ENCODE data around the gene RPL3.

- TF ChIP-seq RAD21 (conservative IDR thresholded peaks at IDR 0.05): no peak
- TF ChIP-seq, protein P1, sequence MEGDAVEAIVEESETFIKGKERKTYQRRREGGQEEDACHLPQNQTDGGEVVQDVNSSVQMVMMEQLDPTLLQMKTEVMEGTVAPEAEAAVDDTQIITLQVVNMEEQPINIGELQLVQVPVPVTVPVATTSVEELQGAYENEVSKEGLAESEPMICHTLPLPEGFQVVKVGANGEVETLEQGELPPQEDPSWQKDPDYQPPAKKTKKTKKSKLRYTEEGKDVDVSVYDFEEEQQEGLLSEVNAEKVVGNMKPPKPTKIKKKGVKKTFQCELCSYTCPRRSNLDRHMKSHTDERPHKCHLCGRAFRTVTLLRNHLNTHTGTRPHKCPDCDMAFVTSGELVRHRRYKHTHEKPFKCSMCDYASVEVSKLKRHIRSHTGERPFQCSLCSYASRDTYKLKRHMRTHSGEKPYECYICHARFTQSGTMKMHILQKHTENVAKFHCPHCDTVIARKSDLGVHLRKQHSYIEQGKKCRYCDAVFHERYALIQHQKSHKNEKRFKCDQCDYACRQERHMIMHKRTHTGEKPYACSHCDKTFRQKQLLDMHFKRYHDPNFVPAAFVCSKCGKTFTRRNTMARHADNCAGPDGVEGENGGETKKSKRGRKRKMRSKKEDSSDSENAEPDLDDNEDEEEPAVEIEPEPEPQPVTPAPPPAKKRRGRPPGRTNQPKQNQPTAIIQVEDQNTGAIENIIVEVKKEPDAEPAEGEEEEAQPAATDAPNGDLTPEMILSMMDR (IDR thresholded peaks at IDR 0.05; ENCODE audit: poor library complexity, severe bottlenecking): no peak
These were observed 49.1 kb downstream of the RPL3 start for GRCh38 chr22:39270280-39270679.
